Measurements from ENCODE around the gene UPB1.

DNA sequence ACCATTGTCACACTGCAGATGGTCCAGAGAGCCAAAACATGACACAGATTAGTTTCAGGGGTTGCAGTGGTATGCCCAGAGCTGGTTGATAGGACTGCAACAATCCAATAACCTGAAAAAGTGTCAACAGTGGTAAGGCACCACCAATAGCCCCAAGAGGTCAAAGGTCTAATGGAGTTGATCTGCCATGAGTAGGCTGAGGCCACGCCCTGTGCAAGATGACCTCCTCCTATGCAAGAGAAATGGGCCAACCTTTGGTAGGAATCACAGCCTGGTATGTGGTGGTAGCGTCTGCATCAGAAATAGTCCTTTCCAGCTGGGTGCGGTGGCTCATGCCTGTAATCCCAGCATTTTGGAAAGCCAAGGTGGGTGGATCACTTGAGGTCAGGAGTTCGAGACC is 40.2 kb downstream of the UPB1 start:
- TF ChIP-seq, protein P1, sequence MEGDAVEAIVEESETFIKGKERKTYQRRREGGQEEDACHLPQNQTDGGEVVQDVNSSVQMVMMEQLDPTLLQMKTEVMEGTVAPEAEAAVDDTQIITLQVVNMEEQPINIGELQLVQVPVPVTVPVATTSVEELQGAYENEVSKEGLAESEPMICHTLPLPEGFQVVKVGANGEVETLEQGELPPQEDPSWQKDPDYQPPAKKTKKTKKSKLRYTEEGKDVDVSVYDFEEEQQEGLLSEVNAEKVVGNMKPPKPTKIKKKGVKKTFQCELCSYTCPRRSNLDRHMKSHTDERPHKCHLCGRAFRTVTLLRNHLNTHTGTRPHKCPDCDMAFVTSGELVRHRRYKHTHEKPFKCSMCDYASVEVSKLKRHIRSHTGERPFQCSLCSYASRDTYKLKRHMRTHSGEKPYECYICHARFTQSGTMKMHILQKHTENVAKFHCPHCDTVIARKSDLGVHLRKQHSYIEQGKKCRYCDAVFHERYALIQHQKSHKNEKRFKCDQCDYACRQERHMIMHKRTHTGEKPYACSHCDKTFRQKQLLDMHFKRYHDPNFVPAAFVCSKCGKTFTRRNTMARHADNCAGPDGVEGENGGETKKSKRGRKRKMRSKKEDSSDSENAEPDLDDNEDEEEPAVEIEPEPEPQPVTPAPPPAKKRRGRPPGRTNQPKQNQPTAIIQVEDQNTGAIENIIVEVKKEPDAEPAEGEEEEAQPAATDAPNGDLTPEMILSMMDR (IDR thresholded peaks at IDR 0.05) = no peak
- TF ChIP-seq POLR2A (IDR thresholded peaks at IDR 0.05) = no peak
- TF ChIP-seq POLR2AphosphoS5 (IDR thresholded peaks at IDR 0.05) = no peak

Measured in breast epithelium (tissue), 3 donors.